NCI-H1694 (cell line): Measurements from ENCODE around the gene TMEM198.

Source experiments
- DNase-seq: peaks from one replicate; lab custom pipeline; 2025; lab: John Stamatoyannopoulos, UW

Gene TMEM198

DNA sequence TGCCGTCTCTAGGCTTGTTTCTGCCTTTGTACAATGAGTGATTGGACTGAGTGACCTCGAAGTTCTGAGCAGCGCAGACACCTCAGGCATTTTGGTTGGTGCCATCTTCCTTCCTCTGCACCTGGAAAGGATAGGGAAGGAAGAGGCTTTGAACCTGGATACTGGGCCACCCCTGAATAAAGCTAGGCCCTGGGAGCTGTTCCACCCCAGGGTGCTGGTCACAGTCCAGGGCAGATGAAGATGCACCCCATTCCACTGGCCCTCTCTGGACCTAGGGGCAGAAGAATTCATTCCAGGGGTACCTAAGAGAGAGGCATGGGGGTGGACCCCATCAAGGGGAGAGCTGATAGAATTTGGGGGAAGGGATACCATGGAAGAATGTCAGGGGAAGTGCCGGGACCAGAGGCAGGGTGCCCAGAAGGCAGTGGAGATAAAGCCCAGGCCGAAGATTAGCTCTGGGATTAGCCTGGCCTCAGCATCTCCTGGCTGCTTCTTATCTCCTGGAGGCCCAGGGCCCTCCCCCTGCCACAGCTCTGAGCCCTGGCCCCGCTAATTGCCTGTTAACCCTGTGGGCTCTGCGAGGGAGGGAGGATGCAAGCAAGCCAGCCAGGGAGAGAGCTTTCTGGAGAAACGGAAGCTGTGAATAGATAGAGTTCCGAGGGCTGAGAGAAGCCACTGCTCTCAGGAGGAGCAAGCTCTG lies 18.1 kb upstream of the TMEM198 start:
- no peak for DNase-seq

DNA sequence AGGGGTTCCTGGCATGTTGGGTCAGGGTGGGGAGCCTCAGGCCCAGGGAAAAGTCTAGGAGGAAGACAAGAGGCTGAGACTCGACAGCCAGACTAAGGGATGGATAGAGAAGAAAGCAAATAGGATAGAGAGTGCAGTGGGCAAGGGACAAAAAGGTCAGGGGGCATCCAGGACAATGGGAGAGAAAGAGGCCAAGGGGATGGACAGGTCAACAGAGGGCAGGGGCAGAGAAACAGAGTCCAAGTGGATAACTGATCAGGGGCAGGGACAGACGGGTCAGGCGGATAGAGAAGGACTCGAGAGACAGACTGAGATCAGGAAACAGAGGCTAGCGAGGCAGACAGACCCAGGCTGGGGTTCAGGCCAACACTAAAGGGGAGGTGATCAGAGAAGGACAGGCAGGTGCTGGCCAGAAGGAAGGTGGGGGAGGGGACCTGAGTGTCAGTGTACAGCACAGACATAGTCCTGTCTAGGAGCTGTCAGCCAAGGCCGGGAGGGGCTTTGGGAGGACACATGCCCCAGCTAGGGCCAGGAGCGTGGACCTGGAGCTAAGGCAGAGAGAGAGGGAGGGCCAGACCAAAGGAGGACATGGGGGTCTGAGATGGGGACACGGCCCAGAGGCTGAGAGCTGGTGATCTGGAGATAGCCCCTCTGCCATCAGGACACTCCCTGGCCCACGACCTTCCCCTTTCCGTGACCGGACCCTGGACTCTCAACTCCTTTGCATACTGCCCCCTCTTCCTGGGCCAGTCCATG lies 17.3 kb upstream of the TMEM198 start:
- no peak for DNase-seq

DNA sequence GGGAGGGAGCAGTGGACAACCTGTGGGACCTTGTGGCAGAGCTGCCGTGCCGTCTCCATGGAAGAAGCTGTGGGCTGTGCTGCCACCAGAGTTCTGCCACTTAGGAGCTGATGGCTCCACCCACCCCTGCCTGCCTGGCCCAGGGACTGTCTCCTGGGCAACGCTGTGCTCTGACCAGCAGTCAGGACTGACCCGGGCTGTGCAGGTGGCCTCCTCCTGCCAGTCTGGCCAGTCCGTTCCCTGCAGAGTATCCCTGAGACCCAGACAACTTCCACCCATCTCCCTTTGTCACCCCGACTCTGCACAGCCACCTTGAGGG lies 16.8 kb upstream of the TMEM198 start:
- no peak for DNase-seq

DNA sequence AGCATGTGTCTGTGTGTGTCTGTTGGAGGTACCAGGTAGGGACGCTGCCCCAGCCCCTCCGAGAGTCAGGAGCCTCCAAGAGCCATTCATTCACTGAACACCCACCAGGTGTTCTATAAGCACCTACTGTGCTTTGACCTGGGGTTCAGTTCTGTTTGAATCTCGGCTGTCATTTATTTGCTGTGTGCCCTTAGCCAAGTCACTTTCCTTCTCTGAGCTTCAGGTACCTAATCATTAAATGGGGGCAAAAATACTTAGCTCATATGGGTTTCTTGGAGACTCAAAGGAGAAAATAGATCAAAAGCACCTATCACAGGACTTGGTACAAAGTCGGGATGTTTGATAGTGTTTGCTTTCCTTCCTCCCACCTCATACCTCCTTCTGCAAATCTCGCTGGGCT lies 16.4 kb upstream of the TMEM198 start:
- DNase-seq: no peak

DNA sequence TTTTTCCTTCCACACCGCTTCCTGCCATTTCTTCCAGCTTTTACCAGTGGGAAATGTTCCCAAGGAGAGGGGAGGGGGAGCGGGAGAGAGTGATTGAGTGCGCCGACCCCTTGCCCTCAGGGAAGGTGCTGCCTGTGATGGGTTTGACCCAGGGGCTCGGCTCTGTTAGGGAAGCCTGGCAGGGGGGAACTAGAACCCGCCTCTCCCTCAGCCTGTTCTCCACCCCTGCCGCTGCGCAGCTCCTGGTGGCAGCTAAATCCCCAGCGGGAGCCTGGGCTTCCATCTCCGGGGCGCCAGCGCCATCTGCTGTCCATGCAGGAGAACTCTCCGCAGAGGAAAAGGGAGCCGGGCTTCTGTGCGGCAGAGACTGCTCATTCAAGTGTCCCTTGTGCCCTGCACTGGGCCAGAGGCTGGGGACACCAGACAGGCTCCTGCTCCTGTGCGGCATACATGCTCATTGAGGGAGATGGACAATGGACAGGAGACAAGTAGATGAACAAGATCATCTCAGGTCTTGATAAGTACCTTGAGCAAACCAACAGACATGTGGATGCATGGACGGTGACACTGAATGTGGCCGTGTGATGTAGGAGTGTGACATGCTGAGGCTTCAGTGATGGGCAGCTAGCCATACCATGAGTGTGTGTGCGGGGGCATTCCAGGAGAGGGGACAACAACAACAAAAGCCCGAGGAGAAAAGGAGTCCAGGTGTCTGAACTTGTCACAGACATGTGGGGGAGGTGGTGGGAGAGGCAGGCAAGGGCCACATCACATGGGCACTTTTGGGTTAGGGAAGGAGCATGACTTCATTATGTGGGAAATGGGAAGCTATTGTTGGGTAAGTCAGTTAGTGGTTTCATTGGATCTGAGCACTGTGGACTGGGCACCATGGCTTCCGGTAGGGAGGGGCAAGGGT lies 13.5 kb upstream of the TMEM198 start:
- DNase-seq: peak; percentile 83

DNA sequence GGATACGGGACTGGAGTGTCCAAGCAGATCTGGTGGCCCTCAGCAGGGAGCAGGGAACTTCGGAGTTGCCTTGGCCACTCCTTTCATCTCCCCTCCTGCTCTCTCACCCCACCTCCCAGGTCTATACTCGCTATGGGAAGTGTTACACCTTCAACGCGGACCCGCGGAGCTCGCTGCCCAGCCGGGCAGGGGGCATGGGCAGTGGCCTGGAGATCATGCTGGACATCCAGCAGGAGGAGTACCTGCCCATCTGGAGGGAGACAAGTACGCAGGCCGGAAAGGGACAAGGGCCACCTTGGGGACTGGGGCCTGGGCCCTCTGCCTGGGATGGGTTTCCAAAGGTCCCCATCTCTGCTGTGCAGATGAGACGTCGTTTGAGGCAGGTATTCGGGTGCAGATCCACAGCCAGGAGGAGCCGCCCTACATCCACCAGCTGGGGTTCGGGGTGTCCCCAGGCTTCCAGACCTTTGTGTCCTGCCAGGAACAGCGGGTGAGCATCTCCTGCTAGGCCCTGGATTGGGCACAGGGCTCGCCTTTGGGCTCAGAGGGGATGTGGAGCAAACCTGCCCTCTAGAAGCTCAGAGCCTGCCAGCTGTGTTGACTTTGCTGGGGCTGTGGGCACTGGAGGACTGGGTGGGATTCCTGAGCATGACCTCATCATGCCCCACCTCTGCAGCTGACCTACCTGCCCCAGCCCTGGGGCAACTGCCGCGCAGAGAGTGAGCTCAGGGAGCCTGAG lies 12.0 kb upstream of the TMEM198 start:
- DNase-seq: no peak

DNA sequence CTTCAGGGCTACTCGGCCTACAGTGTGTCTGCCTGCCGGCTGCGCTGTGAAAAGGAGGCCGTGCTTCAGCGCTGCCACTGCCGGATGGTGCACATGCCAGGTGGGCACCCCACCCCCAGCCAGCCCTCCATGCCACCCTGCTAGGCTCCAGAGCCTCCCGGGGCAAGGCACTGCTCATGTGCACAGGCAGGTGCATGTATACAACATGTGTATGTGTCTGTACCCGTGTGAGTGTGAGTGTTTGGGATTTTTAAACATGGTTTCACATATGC lies 11.5 kb upstream of the TMEM198 start:
- no peak for DNase-seq

DNA sequence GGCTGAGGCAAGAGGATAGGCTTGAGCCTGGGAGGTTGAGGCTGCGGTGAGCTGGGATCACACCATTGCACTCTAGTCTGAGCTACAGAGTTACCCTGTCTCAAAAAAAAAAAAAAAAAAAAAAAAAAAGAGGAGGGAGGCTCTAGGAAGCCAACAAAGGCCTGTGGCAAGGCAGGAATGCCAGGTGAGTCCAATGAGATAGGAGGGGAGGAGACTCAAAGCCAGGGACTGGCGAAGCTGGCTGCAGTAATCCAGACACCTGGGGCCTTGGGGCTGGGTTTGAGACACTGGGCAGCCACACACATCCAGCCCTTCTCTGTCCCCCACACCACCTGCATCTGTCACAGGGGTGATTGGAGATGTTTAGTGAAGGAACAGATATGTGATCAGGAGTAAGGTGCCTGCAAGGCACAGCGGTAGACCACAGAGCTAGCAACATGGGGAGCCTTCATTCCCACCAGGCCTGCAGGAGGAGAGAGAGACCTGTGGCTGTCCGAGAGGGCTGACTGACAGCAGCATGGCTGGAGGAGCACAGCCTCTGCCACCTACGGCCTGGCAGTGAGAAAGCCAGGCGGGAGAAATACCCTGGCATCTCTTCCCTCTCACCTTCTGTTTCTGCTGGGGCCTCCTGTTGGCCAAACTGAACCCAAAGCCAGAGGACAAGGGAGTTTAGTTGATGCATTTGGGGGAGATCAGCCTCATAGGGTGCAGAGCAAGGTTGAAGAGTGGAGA lies 9.7 kb upstream of the TMEM198 start:
- no peak for DNase-seq

DNA sequence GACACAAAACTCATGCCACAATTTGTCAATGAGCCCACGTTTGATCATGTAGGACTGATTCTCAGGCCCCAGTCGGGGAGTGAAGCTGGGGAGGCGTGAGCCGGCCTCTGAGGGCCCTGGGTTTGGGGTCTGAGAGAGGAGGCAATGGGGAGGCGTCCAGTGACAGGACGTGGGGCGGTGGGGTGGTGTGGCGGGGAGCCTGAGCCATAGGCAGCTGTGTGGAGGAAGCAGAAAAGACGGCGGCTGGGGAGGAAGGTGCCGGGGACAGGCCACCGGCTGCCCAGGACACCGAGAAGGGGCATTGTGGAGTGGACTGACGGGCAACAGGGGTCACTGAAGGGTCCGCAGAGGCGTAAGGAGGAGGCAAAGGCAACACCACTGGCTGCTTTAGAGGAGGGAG lies 7.4 kb upstream of the TMEM198 start:
- DNase-seq: no peak

DNA sequence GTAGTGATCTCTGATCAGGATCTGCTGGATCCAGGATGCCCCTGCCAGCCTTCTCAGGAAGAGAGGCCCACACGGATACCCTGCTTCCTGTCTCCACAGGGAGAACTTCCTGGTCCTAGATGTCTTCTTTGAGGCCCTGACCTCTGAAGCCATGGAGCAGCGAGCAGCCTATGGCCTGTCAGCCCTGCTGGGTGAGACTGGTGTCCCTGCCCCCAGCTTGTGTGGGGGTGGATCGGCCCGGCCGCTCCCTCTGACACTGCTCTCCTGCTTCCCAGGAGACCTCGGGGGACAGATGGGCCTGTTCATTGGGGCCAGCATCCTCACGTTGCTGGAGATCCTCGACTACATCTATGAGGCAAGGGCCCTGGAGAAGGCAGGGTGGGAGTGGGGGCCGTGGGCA lies 6.9 kb upstream of the TMEM198 start:
- no peak for DNase-seq

DNA sequence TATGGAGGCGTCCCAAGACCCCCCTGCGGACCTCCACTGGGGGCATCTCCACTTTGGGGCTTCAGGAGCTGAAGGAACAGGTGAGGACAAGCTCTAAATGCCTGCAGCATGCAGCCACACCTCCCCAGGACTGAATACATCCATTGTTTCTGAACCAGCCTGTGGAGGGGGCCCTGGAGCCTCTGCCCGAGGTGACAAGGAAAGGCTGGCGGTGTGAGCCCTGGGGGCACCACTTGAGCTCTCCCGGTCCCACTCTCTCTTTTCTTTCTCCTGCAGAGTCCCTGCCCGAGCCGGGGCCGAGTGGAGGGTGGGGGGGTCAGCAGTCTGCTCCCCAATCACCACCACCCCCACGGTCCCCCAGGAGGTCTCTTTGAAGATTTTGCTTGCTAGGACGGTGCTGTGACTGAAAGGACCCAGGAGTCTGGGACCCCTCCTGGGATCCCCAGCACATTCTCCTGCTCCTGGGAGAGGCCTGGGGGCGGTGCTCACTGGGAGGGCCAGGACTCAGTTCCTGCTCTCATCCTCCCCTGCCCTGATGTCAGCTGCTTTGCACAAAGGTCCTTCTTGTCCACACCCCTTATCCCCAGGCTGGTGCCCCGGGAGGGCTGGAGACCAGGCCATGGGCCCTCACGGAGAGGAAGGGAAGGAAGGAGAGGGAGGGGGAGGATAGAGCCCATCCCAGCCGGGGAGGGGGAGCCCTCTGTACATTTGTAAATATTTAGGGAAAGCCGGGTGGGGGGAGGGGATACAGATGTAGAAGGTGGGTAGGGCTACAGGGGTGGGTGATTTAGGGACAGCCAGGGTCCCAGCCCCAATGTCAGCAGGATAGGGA lies 6.0 kb upstream of the TMEM198 start:
- no peak for DNase-seq

DNA sequence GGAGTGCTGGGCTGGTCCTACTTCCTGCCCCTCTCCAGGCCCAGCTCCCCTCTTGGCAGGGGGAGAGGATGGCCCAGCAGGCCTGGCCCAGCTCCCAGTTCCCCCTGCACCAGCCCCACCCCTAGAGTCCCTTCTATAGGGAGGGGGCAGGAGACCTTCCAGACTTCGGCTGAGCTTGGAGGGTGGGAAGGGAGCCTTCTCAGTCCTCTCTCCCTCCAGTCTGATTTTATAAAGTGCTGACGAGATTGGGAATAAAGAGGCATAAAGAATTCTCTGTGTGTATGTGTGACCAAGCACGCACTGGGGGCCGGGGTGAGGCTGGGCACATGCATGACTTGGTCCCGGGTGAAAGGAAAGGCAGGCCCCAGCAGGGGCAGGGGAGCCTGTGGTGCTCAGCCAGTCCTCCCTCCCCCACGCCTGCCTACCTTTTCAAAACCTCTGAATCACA lies 5.3 kb upstream of the TMEM198 start:
- no peak for DNase-seq

DNA sequence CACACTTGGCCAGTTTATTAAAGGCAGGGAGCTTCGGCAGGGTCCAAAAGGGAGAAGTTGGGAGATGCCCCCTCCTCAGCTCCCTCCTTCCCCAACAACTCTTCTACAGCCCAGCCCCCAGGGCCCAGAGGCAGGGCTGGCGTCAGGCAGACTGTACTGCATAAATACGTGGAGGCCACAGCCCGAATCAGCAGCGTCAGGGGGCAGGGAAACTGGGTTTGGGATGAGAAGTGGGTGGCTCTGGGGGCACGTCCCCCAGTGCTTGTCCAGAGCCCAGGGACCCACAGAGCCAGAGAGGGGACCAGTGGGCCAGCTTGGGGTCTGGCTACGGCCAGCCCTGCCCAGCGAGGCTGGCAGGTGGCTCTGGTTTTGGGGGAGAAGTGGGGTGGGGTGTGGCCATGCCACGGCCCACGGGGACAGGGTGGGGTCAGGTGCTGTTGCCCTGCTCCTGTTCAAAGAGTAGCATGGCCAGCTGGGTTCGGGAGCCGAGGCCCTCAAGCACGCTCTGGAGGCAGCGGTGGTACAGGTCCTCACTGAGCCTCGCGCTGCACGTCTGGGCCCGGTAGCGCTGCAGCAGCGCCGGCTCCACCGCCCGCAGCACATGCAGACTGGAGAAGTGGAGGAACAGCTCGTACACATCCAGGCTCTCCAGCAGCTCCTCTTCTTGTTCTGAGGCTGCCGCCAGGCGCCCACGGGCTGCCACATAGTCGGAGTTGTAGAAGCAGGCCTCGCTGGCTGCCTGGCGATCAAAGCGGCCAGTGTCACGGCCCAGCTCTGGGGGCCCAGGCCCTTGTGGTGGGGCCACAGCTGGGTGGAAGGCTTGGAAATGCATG lies 4.7 kb upstream of the TMEM198 start:
- DNase-seq: no peak

DNA sequence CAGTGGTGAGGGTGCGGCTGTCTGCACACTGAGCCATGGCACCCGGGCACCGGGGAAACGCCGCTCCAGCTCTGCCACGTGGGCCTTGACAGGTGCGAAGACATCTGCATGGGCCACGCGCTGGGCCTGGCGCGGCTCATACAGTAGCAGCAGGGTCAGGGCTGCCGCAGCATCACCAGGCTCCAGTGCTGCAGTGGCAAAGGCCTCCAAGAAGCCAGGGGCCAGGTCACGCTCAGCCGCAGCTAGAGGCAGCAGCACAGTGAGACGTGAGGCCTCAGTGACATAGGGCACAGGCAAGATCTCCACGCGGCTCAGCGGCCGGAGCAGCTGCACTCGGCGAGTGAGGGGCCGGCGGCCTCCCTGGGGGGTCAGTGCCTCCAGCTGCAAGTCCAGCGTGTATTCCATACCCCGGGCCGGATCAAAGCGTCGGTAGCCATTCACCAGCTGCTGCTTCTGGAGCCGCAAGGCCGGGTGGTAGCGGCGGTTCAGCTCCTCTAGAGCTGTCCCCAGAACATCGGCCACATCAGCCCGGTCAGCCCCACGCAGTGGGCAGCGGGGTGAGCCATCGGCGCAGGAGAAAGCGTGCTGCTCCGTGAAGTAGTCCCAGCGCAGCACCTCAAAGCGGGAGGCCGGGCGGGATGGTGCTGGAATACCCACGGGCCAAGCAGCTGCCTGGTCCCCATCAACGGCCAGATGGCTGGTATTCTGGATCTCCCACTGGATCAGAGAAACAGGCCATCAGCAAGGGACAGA lies 3.7 kb upstream of the TMEM198 start:
- DNase-seq: no peak

DNA sequence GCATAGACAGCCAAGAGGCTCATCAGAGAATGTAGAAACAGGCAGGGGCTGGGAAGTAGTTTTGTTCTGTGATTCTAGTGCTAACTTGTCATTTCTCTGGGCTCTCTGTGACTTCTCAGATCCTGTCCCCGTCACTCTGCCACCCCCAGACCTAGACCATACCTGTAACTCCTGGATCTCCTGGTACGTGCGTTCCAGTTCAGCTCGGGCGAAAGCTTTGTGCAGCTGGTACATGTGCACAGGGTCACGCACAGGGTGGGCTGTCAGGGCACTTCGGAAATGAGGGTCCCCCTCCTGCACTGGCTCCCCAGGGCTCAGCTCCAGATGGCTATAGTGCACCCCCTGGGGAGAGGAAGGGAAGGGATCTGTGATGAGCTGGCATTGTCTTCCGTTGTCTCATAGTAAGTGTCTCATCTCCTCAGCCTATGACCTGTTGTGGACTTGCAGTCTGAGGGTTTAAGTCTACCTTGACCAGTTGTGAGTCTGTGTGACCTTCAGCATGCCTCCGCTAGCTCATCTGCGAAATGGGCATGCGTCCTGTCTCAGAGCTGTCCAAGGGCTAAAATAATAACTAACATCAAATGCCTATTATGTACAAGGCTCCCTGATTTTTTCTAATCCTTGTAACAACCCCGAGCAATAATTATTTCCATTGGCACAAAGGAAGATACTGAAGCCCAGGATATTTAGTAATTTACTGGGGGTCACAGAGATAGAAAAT lies 2.9 kb upstream of the TMEM198 start:
- no peak for DNase-seq

DNA sequence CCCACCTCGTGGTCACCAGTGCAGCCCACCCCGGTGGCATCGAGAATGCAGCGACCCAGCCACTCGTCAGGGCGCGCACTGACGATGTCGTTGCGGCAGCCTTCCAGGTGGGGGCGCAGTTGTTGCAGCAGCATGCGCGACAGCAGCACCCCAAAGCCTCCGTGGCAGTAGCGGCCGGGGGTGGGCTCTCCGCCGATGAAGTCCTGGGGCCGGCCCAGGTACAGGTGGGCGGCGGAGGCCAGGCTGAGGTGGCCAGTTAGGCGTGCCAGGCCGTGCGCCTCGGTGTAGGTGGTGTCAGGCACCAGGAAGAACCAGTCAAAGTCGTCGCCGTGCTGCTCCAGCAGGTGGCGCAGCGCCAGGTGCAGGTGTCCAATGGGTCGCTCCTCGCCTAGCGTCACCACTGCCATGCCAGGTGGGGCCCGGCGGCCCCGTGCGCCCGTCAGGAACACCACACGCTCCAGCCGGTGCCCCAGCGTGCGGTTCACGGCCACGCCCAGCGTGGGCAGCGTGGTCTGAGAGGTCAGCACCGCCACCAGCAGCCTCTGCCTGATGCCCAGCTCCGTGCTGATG lies 2.1 kb upstream of the TMEM198 start:
- peak; percentile 58 for DNase-seq

DNA sequence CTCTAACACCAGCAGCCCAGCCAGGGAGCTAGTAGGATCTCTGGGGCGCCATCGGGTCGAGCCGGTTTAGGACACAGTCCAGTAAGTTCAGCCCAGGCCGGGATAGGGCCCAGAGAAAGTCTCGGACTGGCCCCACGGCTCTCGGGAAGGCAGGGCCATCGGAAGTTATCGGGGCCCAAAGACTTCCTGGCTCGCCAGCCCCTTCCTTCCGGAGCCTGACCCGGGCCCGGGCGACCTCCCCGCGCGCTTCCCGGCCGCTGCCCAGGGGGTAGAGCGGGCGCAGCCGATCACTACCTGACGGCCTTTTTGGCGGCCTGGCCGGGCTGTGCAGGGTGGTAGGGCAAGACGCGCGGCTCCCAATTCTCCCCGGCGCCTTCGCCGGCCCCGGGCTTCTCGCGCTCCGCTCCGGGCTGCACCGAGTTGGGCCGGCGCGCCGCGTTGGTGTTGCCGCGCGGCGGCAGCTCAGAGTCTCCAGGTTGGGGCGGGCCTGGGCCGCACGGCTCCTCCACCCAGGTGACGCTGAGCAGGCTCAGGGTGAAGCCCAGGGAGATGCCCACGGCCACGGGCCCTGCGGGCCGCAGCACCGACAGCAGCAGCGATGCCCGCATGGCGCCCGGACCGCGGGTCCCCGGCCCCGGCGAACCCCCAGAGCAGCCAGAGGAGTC lies 765 bp upstream of the TMEM198 start:
- no peak for DNase-seq

DNA sequence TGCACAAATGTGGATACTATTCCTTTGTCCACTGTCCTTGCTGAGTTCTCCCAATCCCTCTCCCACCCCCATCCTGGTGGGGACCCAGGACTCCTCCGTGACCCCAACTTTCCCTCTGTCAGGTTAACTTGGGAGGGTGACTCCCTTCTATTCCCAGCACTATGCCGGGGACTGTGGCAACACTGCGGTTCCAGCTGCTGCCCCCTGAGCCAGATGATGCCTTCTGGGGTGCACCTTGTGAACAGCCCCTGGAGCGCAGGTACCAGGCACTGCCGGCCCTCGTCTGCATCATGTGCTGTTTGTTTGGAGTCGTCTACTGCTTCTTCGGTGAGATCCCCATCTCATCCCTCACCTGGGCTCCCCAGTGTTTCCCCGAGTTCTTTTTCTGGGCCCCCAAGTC lies 739 bp downstream of the TMEM198 start:
- DNase-seq: no peak
